HCT116 (cell line): ENCODE measurements around the gene SPOCK3.

Source experiments
- ATF3 ChIP-seq: IDR thresholded peaks from 2 replicates; pipeline ENCODE4 v1.6.1; 2012
- EZH2 ChIP-seq: fragments of 200-600 bp; sonication (generic); IDR thresholded peaks from 2 replicates; pipeline ENCODE4 v1.6.1; 2017; ENCODE audit warnings: antibody characterized with exemption, mixed run types
- EZH2phosphoT487 ChIP-seq: fragments of 200-600 bp; IDR thresholded peaks from 2 replicates; pipeline ENCODE4 v1.6.1; 2018; ENCODE audit warnings: antibody characterized with exemption, borderline replicate concordance
- JUND ChIP-seq: IDR thresholded peaks from 2 replicates; pipeline ENCODE4 v1.6.1; 2012
- POLR2A ChIP-seq: IDR thresholded peaks from 2 replicates; pipeline ENCODE4 v1.7.0; 2011; ENCODE audit warnings: borderline replicate concordance; ENCODE audit not compliant: insufficient read depth, insufficient read length; ENCODE audit errors: extremely low read depth
- POLR2AphosphoS5 ChIP-seq: IDR thresholded peaks from 2 replicates; pipeline ENCODE4 v1.6.1; 2011; ENCODE audit warnings: mild to moderate bottlenecking, low read depth, low read length, moderate library complexity
- RAD21 ChIP-seq: IDR thresholded peaks from 2 replicates; pipeline ENCODE4 v1.6.1; 2012; ENCODE audit warnings: low read depth, mild to moderate bottlenecking
- SP1 ChIP-seq: IDR thresholded peaks from 2 replicates; pipeline ENCODE4 v1.6.1; 2012; ENCODE audit warnings: low read depth
- YY1 ChIP-seq: IDR thresholded peaks from 2 replicates; pipeline ENCODE4 v1.6.1; 2011; ENCODE audit warnings: low read length, low read depth, moderate library complexity, mild to moderate bottlenecking; ENCODE audit not compliant: insufficient replicate concordance; ENCODE audit errors: extremely low read depth
- ZFX ChIP-seq: fragments of 450-650 bp; IDR thresholded peaks from 2 replicates; pipeline ENCODE4 v1.6.1; 2017
- ZNF274 ChIP-seq: fragments of 200-500 bp; sonication (Bioruptor generic); IDR thresholded peaks from 2 replicates; pipeline ENCODE4 v1.6.1; 2014; ENCODE audit warnings: mild to moderate bottlenecking, low read depth, low read length, inconsistent platforms
- TF ChIP-seq, protein P1 (sequence below), 3 experiments: fragments of 200-600 bp in 1 of 3; sonication (generic) in 1 of 3; IDR thresholded peaks in 2 of 3; conservative IDR thresholded peaks in 1 of 3; 2 replicates each; pipeline ENCODE4 v1.5.1; 2012 to 2017; ENCODE audit warnings: low read depth in 2 of 3, low read length in 2 of 3, antibody characterized with exemption in 1 of 3, borderline replicate concordance in 1 of 3, control low read depth in 1 of 3, mild to moderate bottlenecking in 1 of 3, mixed read lengths in 1 of 3, mixed run types in 1 of 3, moderate library complexity in 1 of 3; ENCODE audit not compliant: insufficient read depth in 1 of 3
- TF ChIP-seq, protein P2 (sequence below): IDR thresholded peaks from 2 replicates; pipeline ENCODE4 v1.6.1; 2012

- TF ChIP-seq POLR2A (no peak), EZH2phosphoT487 (no peak), ZNF274 (no peak), EZH2 (no peak), POLR2AphosphoS5 (no peak), YY1 (no peak), SP1 (no peak), JUND (no peak), RAD21 (no peak), ZFX (no peak), ATF3 (no peak)
- TF ChIP-seq, protein P1, sequence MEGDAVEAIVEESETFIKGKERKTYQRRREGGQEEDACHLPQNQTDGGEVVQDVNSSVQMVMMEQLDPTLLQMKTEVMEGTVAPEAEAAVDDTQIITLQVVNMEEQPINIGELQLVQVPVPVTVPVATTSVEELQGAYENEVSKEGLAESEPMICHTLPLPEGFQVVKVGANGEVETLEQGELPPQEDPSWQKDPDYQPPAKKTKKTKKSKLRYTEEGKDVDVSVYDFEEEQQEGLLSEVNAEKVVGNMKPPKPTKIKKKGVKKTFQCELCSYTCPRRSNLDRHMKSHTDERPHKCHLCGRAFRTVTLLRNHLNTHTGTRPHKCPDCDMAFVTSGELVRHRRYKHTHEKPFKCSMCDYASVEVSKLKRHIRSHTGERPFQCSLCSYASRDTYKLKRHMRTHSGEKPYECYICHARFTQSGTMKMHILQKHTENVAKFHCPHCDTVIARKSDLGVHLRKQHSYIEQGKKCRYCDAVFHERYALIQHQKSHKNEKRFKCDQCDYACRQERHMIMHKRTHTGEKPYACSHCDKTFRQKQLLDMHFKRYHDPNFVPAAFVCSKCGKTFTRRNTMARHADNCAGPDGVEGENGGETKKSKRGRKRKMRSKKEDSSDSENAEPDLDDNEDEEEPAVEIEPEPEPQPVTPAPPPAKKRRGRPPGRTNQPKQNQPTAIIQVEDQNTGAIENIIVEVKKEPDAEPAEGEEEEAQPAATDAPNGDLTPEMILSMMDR (IDR thresholded peaks at IDR 0.05 in 2 of 3, conservative IDR thresholded peaks at IDR 0.05 in 1 of 3; ENCODE audit: borderline replicate concordance in 1 of 3, insufficient read depth in 1 of 3, low read depth in 2 of 3, low read length in 2 of 3): no peak
- TF ChIP-seq, protein P2, sequence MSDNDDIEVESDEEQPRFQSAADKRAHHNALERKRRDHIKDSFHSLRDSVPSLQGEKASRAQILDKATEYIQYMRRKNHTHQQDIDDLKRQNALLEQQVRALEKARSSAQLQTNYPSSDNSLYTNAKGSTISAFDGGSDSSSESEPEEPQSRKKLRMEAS: no peak
Observed at GRCh38 chr4:166882221-166882620, 352.1 kb downstream of the SPOCK3 start.
